ENCODE results near the gene EXOC8. TPM values are rescaled to one million over a fixed set of nuclear protein-coding genes. Genes with fewer than 3 reads are reported as not detected.

EXOC8 gene
- total RNA-seq, 4 donors from 2014 or later: 11.8 to 15.3 (median 14.4) TPM

DNA sequence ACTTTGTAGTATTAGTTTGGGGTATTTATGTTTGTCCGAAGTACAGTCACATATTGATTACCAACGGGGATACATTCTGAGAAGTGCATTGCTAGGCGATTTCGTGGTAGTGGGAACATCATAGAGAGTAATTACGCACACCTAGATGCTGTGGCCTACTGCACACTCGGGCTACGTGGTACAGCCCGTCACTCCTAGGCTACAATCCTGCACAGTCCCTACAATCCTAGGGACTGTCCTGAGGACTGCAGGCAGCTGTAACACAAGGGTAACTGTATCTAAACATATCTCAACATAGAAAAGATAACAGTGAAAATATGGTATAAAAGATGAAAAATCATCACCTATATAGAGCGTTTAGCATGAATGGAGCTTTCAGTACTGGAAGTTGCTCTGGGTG is 18.6 kb downstream of the EXOC8 start:
- 85 to 86% methylated on average over 6 to 8 of the region's 9 CpGs for WGBS, 2 donors (ENCODE audit: low coverage in 1 of 2)
- TF ChIP-seq POLR2AphosphoS5 (IDR thresholded peaks at IDR 0.05) (no peak), CTCF (IDR thresholded peaks at IDR 0.05) (no peak), EP300 (IDR thresholded peaks at IDR 0.05) (no peak), POLR2A (IDR thresholded peaks at IDR 0.05) (no peak)
- H3K9me3 ChIP-seq: no peaks in the 10 kb centered on the region
- H3K36me3 ChIP-seq: no peaks in the 10 kb centered on the region
- no peaks in the 10 kb centered on the region for H3K4me1 ChIP-seq
- H3K4me3 ChIP-seq: no peak overlapping the region
- H3K27me3 ChIP-seq: no peaks in the 10 kb centered on the region
- no peak overlapping the region for H3K27ac ChIP-seq
- ATAC-seq: no peak

DNA sequence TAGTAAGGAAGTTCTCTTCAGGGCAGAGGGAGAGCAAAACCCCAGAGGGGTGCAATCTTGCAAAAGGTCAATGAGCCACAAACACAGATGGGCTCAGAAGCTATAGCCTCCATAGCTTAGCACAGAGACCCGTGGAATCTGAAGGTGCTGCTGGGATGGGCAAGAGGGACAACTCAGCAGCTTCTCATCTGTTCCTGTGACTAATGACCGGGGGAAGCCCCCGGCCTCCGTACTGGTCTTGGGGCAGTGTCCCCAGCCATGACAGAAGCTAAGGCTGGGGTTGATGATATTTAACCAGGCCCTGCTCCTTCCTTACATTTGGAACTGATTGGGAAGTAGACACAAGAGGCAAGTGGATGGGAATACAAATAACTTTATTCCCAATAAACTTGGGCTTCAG is 19.1 kb downstream of the EXOC8 start:
- 73% methylated on average over 2 of the region's 4 CpGs; no CpG with 5 or more reads in 1 of the 2 donors for WGBS, 2 donors (ENCODE audit: low coverage in 1 of 2)
- no peak for ATAC-seq
- Histone ChIP-seq H3K27ac (no peak overlapping the region), H3K4me1 (no peaks in the 10 kb centered on the region), H3K4me3 (no peak overlapping the region), H3K36me3 (no peaks in the 10 kb centered on the region), H3K27me3 (no peaks in the 10 kb centered on the region), H3K9me3 (no peaks in the 10 kb centered on the region)
- TF ChIP-seq CTCF (IDR thresholded peaks at IDR 0.05): no peak
- no peak for TF ChIP-seq POLR2A (IDR thresholded peaks at IDR 0.05)
- no peak for TF ChIP-seq POLR2AphosphoS5 (IDR thresholded peaks at IDR 0.05)
- no peak for TF ChIP-seq EP300 (IDR thresholded peaks at IDR 0.05)

GRCh38 chr1:231318015-231318355 is 19.7 kb downstream of the EXOC8 start:
- no peaks in the 10 kb centered on the region for H3K36me3 ChIP-seq
- no peak overlapping the region for H3K4me3 ChIP-seq
- H3K4me1 ChIP-seq: no peaks in the 10 kb centered on the region
- WGBS, 2 donors (ENCODE audit: low coverage in 1 of 2): 86 to 92% methylated on average over 5 to 11 of the region's 15 CpGs
- H3K27me3 ChIP-seq: no peaks in the 10 kb centered on the region
- no peak overlapping the region for H3K27ac ChIP-seq
- no peaks in the 10 kb centered on the region for H3K9me3 ChIP-seq
- TF ChIP-seq POLR2AphosphoS5 (IDR thresholded peaks at IDR 0.05): no peak
- no peak for ATAC-seq

- H3K36me3 ChIP-seq: no peaks in the 10 kb centered on the region
- no peaks in the 10 kb centered on the region for H3K4me1 ChIP-seq
- TF ChIP-seq POLR2A (IDR thresholded peaks at IDR 0.05) (no peak), CTCF (IDR thresholded peaks at IDR 0.05) (no peak), POLR2AphosphoS5 (IDR thresholded peaks at IDR 0.05) (no peak), EP300 (IDR thresholded peaks at IDR 0.05) (no peak)
- no peak for ATAC-seq
- no peaks in the 10 kb centered on the region for H3K27me3 ChIP-seq
- no peak overlapping the region for H3K27ac ChIP-seq
- H3K4me3 ChIP-seq: no peak overlapping the region
- no peaks in the 10 kb centered on the region for H3K9me3 ChIP-seq
- WGBS, 2 donors (ENCODE audit: low coverage in 1 of 2): 91 to 95% methylated on average over 8 to 16 of the region's 44 CpGs
Observed at GRCh38 chr1:231317306-231318014, 20.2 kb downstream of the EXOC8 start.

DNA sequence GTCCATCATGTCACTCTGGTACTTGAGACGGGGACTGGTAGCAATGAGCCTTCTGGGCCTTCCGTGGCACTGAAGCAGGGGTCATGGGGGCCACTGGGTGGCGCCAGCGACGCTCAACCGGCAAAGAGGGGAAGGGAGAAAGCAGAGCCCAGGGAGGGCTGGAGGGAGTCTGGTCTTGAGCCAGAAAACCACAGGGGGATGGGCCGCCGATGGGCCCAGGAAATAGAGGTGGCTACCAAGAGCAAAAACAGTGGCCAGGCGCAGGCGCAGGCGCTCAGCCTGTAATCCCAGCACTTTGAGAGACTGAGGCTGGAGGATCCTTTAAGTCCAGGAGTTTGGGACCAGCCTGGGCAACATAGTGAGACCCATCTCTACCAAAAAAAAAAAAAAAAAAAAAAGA is 21.8 kb downstream of the EXOC8 start:
- Histone ChIP-seq H3K36me3 (no peaks in the 10 kb centered on the region), H3K4me1 (no peaks in the 10 kb centered on the region), H3K27ac (no peak overlapping the region), H3K27me3 (no peaks in the 10 kb centered on the region), H3K9me3 (no peaks in the 10 kb centered on the region), H3K4me3 (no peak overlapping the region)
- WGBS, 2 donors (ENCODE audit: low coverage in 1 of 2): 14 to 30% methylated on average over 4 to 6 of the region's 11 CpGs
- TF ChIP-seq CTCF (IDR thresholded peaks at IDR 0.05) (peak in 1 of 4 experiments; percentile 45), EP300 (IDR thresholded peaks at IDR 0.05) (no peak)
- no peak for ATAC-seq
